GM18507 (cell line): ENCODE measurements around the gene DENND4C.
"Not testable (repeated sequence)": the region's sequence is repeated elsewhere in the genome, so short reads cannot be mapped to it uniquely, and the experiment has no call there.

Source experiments
- DNase-seq: peaks from one replicate; pipeline ENCODE4 v3.0.0; 2011; ENCODE audit warnings: low read depth; ENCODE audit not compliant: insufficient read length; ENCODE audit errors: extremely low spot score
- FAIRE-seq: peaks from 2 replicates; lab custom pipeline; 2011; peaks lifted over from hg19 to GRCh38; lab: Jason Lieb, UNC

DENND4C gene

GRCh38 chr9:19255112-19255511 lies 24.6 kb downstream of the DENND4C start:
- FAIRE-seq (no peak), DNase-seq (no peak)

- no peak for FAIRE-seq
Measured at GRCh38 chr9:19255821-19256220, 25.3 kb downstream of the DENND4C start.

GRCh38 chr9:19259665-19260255 lies 29.3 kb downstream of the DENND4C start:
- not testable (repeated sequence) for DNase-seq, FAIRE-seq

More at GRCh38 chr9:19255821-19256220, 25.3 kb downstream of the DENND4C start:
- DNase-seq = no peak

- DNase-seq, FAIRE-seq: not testable (repeated sequence)
Measured at GRCh38 chr9:19265602-19266001, 35.1 kb downstream of the DENND4C start.

- FAIRE-seq, DNase-seq: not testable (repeated sequence)
Measured at GRCh38 chr9:19266778-19267384, 36.4 kb downstream of the DENND4C start.

GRCh38 chr9:19269582-19269981 lies 39.1 kb downstream of the DENND4C start:
- DNase-seq (no peak), FAIRE-seq (no peak)

- FAIRE-seq = no peak
- DNase-seq = no peak
Measured at GRCh38 chr9:19270421-19270949, 40.0 kb downstream of the DENND4C start.

- FAIRE-seq (no peak), DNase-seq (no peak)
Measured at GRCh38 chr9:19271081-19271480, 40.6 kb downstream of the DENND4C start.

- FAIRE-seq (no peak), DNase-seq (no peak)
Measured at GRCh38 chr9:19281801-19282200, 51.3 kb downstream of the DENND4C start.

- no peak for DNase-seq
- FAIRE-seq = no peak
Measured at GRCh38 chr9:19283072-19283710, 52.7 kb downstream of the DENND4C start.

- FAIRE-seq (no peak), DNase-seq (no peak)
Measured at GRCh38 chr9:19284729-19285128, 54.2 kb downstream of the DENND4C start.

- FAIRE-seq (no peak), DNase-seq (no peak)
Measured at GRCh38 chr9:19286634-19287188, 56.2 kb downstream of the DENND4C start.

- FAIRE-seq = no peak
Measured at GRCh38 chr9:19288081-19288480, 57.6 kb downstream of the DENND4C start.

GRCh38 chr9:19290103-19290502 lies 59.6 kb downstream of the DENND4C start:
- no peak for DNase-seq
- no peak for FAIRE-seq

More at GRCh38 chr9:19288081-19288480, 57.6 kb downstream of the DENND4C start:
- DNase-seq = no peak

GRCh38 chr9:19294219-19294618 lies 63.7 kb downstream of the DENND4C start:
- no peak for FAIRE-seq
- DNase-seq = no peak

GRCh38 chr9:19298436-19299000 lies 68.0 kb downstream of the DENND4C start:
- FAIRE-seq (no peak), DNase-seq (no peak)

GRCh38 chr9:19303216-19303615 lies 72.7 kb downstream of the DENND4C start:
- DNase-seq (no peak), FAIRE-seq (no peak)

- FAIRE-seq = no peak
Measured at GRCh38 chr9:19306568-19306967, 76.1 kb downstream of the DENND4C start.

GRCh38 chr9:19310246-19310645 lies 79.8 kb downstream of the DENND4C start:
- FAIRE-seq = no peak

More at GRCh38 chr9:19306568-19306967, 76.1 kb downstream of the DENND4C start:
- DNase-seq = no peak

GRCh38 chr9:19313573-19313972 lies 83.1 kb downstream of the DENND4C start:
- no peak for DNase-seq
- no peak for FAIRE-seq

More at GRCh38 chr9:19310246-19310645, 79.8 kb downstream of the DENND4C start:
- DNase-seq = no peak
